Measurements from ENCODE around the gene ARPIN. TPM values are rescaled to one million over a fixed set of nuclear protein-coding genes. Genes with fewer than 3 reads are reported as not detected.

The ARPIN gene
- total and polyA plus RNA-seq, 9 of the 15 experiments (the other 6 are each of a cell fraction or from before 2014, with no cell fraction given), result not detected

- no peak overlapping the region for H3K9ac ChIP-seq (ENCODE audit: insufficient read depth in 1 of 2, low read depth in 2 of 2, low read length in 2 of 2)
- H3K79me2 ChIP-seq (ENCODE audit: control insufficient read depth, insufficient read depth, low read length), result no peaks in the 10 kb centered on the region
- no peak for DNase-seq (ENCODE audit: extremely low read depth in 1 of 4, low spot score in 3 of 4)
- H3K36me3 ChIP-seq (ENCODE audit: control insufficient read depth, insufficient read depth, low read length), result peaks cover 43% of the 10 kb centered on the region
- no peaks in the 10 kb centered on the region for H4K20me1 ChIP-seq (replicated peaks; ENCODE audit: control insufficient read depth, insufficient read depth, low read length)
- TF ChIP-seq C11orf30 (IDR thresholded peaks at IDR 0.05; ENCODE audit: low read depth) (0 out of 2 replicates have a peak, but pooled peaks have one; percentile 24), ZNF316 (IDR thresholded peaks at IDR 0.05) (peak; percentile 69; the same call in 1 of the 2 replicates), MAFG (tag; conservative IDR thresholded peaks at IDR 0.05) (0 out of 2 replicates have a peak, but pooled peaks have one; percentile 51), MAFF (IDR thresholded peaks at IDR 0.05; ENCODE audit: low read length) (0 out of 2 replicates have a peak, but pooled peaks have one; percentile 7), USF1 (CRISPR knock-in tag; IDR thresholded peaks at IDR 0.05) (no peak)
- TF ChIP-seq, protein P1, sequence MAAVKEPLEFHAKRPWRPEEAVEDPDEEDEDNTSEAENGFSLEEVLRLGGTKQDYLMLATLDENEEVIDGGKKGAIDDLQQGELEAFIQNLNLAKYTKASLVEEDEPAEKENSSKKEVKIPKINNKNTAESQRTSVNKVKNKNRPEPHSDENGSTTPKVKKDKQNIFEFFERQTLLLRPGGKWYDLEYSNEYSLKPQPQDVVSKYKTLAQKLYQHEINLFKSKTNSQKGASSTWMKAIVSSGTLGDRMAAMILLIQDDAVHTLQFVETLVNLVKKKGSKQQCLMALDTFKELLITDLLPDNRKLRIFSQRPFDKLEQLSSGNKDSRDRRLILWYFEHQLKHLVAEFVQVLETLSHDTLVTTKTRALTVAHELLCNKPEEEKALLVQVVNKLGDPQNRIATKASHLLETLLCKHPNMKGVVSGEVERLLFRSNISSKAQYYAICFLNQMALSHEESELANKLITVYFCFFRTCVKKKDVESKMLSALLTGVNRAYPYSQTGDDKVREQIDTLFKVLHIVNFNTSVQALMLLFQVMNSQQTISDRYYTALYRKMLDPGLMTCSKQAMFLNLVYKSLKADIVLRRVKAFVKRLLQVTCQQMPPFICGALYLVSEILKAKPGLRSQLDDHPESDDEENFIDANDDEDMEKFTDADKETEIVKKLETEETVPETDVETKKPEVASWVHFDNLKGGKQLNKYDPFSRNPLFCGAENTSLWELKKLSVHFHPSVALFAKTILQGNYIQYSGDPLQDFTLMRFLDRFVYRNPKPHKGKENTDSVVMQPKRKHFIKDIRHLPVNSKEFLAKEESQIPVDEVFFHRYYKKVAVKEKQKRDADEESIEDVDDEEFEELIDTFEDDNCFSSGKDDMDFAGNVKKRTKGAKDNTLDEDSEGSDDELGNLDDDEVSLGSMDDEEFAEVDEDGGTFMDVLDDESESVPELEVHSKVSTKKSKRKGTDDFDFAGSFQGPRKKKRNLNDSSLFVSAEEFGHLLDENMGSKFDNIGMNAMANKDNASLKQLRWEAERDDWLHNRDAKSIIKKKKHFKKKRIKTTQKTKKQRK (IDR thresholded peaks at IDR 0.05; ENCODE audit: borderline replicate concordance, low read depth, low read length), result no peak
- CTCF ChIA-PET (ENCODE audit: low intra/inter-chr PET ratio), result no interaction called here
- no peak overlapping the region for H2AFZ ChIP-seq (ENCODE audit: low read depth, low read length)
- FAIRE-seq, result no peak
- no peak overlapping the region for H3K27ac ChIP-seq (ENCODE audit: extremely low read depth, low read depth, low read length)
- H3K9me1 ChIP-seq (ENCODE audit: control insufficient read depth, insufficient read depth, low read length), result no peaks in the 10 kb centered on the region
- H3K4me3 ChIP-seq, result no peak overlapping the region
- POLR2A ChIA-PET, result interaction anchor here (0.6 to 1.1 kb wide), 2 partner anchors 14 to 387 kb away, joined by 3 read pairs; no protein-coding TSS in a partner anchor
- no peaks in the 10 kb centered on the region for H3K9me3 ChIP-seq (replicated peaks; ENCODE audit: control insufficient read depth, insufficient read depth, low read depth, low read length)
- no peaks in the 10 kb centered on the region for H3K27me3 ChIP-seq (ENCODE audit: control insufficient read depth in 2 of 2, insufficient read depth in 2 of 2, low read length in 2 of 2)
- no peak overlapping the region for H3K4me2 ChIP-seq (ENCODE audit: insufficient read depth, low read length)
- no peaks in the 10 kb centered on the region; a peak in 1 of 5 replicates for H3K4me1 ChIP-seq (replicated peaks in 1 of 2; ENCODE audit: control insufficient read depth in 2 of 2, insufficient read depth in 2 of 2, low read length in 2 of 2)
- BruUV-seq (replicated peaks), result no TSS peak
- in situ Hi-C loops (cut with MboI) (no loop called here), intact Hi-C loops (cut with micrococcal nuclease) (no loop called here)
- ATAC-seq, result no peak
Measured at GRCh38 chr15:89863918-89864317, 48.8 kb downstream of the ARPIN start.
